Spinal cord (tissue), 10 donors: ENCODE results near the gene WDR44. TPM values are rescaled to one million over a fixed set of nuclear protein-coding genes. Genes with fewer than 3 reads are reported as not detected.

Experiments
- DNase-seq, 6 donors: peaks; one replicate each; pipeline versions ENCODE4 v3.0.0 to v3.0.0-alpha.2; 2013 to 2015; ENCODE audit warnings: low spot score in 6 of 6, low read depth in 4 of 6
- H3K27ac ChIP-seq: one replicate; pipeline ENCODE4 v1.5.1; 2013; ENCODE audit warnings: low read depth, low read length, control low read depth
- H3K27me3 ChIP-seq: one replicate; pipeline ENCODE4 v1.6.1; 2013; ENCODE audit warnings: low read length; ENCODE audit not compliant: control insufficient read depth, insufficient read depth
- H3K36me3 ChIP-seq: one replicate; pipeline ENCODE4 v1.6.1; 2013; ENCODE audit warnings: low read length; ENCODE audit not compliant: control insufficient read depth, insufficient read depth
- H3K4me1 ChIP-seq: one replicate; pipeline ENCODE4 v1.6.1; 2013; ENCODE audit warnings: low read length; ENCODE audit not compliant: control insufficient read depth, insufficient read depth
- H3K4me3 ChIP-seq: one replicate; pipeline ENCODE4 v1.5.1; 2013; ENCODE audit warnings: low read depth, low read length, control low read depth
- H3K9me3 ChIP-seq: one replicate; pipeline ENCODE4 v1.6.1; 2013; ENCODE audit warnings: low read length; ENCODE audit not compliant: control insufficient read depth, insufficient read depth
- WGBS: methylation state at CpG from one replicate; pipeline ENCODE4 v1.1.5; 2013; ENCODE audit warnings: missing lambda C conversion rate; ENCODE audit not compliant: insufficient coverage; 5-methylcytosine and 5-hydroxymethylcytosine counted together
- polyA plus RNA-seq, 2 donors: library from polyadenylated mRNA; unstranded; fragments of 120-200 nt; gene quantifications; one replicate each; pipeline ENCODE4 v1.2.1, GENCODE V29; 2013; ENCODE audit not compliant: insufficient read length in 2 of 2
- total RNA-seq, 2 donors: library from RNA; depleted of rRNA in 1 of 2; stranded (reverse); fragments of 120-200 nt in 1 of 2; fragments of >200 nt in 1 of 2; gene quantifications; one replicate each; pipeline versions ENCODE4 v1.2.3 to v1.2.4, GENCODE V29; 2013 to 2014
- donor health status: healthy.

The WDR44 gene
- total and polyA plus RNA-seq, 4 donors = 15.8 to 24.1 (median 19.3) TPM

- Histone ChIP-seq H3K4me3 (peak overlapping the region; percentile 84), H3K4me1 (no peaks in the 10 kb centered on the region), H3K9me3 (no peaks in the 10 kb centered on the region), H3K27me3 (no peaks in the 10 kb centered on the region), H3K27ac (peak overlapping the region; percentile 96), H3K36me3 (no peaks in the 10 kb centered on the region)
- DNase-seq = peak in 3 of 6 donors; percentile 7 to 41 (median 13)
- 29% methylated on average over 38 of the region's 51 CpGs for WGBS
These were observed 570 bp downstream of the WDR44 start for GRCh38 chrX:118346258-118347094.

DNA sequence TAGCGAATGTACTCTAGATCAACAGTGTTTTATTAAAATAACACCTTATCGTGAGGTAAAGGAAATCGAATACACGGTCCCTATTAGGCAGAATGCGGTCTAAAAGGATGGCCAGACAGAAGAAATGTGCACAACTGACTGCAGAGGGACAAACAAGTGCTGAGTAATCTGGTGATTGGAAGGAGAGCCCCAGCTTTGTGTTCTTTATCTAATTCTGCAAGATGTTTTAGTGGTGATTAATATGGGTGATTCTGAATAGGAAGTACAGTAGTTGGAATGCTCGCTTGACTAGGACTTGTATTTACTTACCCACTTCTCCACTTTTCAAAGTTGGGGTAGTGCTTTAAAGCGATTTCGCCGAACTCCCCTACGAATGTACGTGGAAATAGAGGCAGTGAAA is 1.2 kb downstream of the WDR44 start:
- no peaks in the 10 kb centered on the region for H3K27me3 ChIP-seq
- peak in 3 of 6 donors; percentile 9 to 37 (median 14) for DNase-seq
- peak overlapping the region; percentile 96 for H3K27ac ChIP-seq
- WGBS = 11% methylated on average over 4 of the region's 11 CpGs
- H3K36me3 ChIP-seq = no peaks in the 10 kb centered on the region
- no peaks in the 10 kb centered on the region for H3K9me3 ChIP-seq
- peak overlapping the region; percentile 84 for H3K4me3 ChIP-seq
- no peaks in the 10 kb centered on the region for H3K4me1 ChIP-seq

DNA sequence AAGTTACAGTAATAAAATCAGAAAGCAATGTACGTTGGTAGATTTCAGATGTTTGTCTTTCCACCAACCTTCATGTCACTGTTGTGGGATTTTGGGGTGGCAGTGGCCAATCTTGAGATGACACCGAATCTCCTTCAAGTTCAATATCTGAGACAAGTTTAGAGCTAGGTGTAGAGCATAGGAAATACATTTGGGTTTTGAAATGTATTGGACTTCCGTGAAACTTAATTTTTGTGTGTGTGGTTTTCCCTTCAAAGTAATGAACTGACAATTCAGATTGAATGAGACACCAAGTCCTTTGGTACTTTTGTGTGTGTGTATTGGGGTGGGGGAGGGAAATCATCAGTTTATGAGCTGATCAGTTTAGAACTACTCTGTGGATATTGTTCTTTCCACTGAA is 1.8 kb downstream of the WDR44 start:
- Histone ChIP-seq H3K4me1 (no peaks in the 10 kb centered on the region), H3K4me3 (peak overlapping the region; percentile 84), H3K9me3 (no peaks in the 10 kb centered on the region), H3K27me3 (no peaks in the 10 kb centered on the region), H3K36me3 (no peaks in the 10 kb centered on the region), H3K27ac (no peak overlapping the region)
- WGBS = 47% methylated on average over 2 of the region's 3 CpGs
- DNase-seq = no peak

DNA sequence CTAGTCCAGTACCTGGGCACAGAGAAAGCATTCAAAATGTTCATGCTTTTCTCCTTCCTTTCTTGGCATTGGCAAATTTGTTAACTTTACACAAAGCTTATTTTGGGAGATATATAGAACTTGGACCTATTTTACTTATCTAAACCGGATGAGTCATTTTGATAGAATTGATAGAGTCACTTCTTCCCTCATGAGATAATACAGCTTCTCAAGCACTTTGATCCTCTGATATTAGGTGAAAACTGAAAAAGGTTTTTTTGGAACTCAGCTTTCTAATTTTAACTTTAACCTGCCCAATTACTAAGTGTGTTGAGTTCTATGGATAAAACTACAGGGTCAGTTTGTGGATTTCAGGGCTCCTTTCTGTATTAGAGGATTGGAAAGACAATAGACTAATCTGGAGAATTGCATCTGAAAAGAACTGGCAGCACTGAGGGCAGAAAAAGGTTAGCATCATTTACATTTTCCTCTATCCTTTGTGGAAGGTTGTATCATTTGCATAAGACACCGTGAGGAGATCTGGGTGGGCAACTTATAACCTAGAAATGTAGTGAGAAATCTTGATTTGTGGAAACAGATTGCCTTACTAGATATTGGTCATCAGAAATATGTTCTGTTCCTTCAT is 2.4 kb downstream of the WDR44 start:
- Histone ChIP-seq H3K27me3 (no peaks in the 10 kb centered on the region), H3K36me3 (no peaks in the 10 kb centered on the region), H3K4me3 (no peak overlapping the region), H3K9me3 (no peaks in the 10 kb centered on the region), H3K27ac (no peak overlapping the region), H3K4me1 (no peaks in the 10 kb centered on the region)
- no peak for DNase-seq
- WGBS = no CpG with 5 or more reads among the region's 2 CpGs

DNA sequence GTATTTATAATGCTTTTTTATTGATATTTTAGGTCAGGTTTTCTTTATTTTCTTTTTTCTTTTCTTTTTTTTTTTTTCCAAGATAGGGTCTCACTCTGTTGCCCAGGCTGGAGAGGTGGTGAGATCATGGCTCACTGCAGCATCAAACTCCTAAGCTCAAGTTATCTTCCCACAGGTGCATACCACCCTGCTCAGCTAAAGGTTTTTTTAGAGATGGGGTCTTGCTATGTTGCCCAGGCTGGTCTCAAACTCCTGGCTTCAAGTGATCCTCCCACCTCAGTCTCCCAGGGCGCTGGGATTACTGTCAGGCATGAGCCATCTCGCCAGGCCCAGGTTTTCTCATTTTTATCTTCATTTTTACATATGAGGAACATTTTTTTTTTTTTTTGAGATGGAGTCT is 3.3 kb downstream of the WDR44 start:
- Histone ChIP-seq H3K9me3 (no peaks in the 10 kb centered on the region), H3K4me1 (no peaks in the 10 kb centered on the region), H3K27me3 (no peaks in the 10 kb centered on the region), H3K27ac (no peak overlapping the region), H3K36me3 (no peaks in the 10 kb centered on the region), H3K4me3 (no peak overlapping the region)
- no peak for DNase-seq
- WGBS = no CpG with 5 or more reads among the region's 2 CpGs

- Histone ChIP-seq H3K4me3 (no peak overlapping the region), H3K27ac (no peak overlapping the region), H3K4me1 (no peaks in the 10 kb centered on the region), H3K27me3 (no peaks in the 10 kb centered on the region), H3K36me3 (no peaks in the 10 kb centered on the region), H3K9me3 (no peaks in the 10 kb centered on the region)
- DNase-seq = no peak
- 29% methylated on average over 1 of the region's 6 CpGs for WGBS
These were observed 4.3 kb downstream of the WDR44 start for GRCh38 chrX:118350221-118350620.

DNA sequence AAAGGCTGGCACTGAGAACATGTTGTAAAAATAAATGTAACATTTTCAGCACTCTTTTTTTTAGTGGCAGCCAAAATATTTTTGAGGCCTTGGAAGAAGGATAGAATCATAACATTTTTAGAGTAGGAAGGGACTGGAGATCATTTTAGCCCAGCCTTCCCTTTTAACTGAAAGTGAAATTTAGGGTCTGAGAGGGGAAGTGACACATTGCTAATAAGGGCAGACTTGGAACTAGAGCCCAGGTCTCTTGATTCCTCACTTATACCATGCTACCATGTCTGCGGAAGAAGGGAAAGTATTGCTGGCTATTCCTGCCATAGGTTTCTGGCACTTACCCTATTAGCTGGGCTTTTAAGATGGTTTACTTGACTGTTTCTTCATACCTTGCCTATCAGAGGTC is 4.8 kb downstream of the WDR44 start:
- Histone ChIP-seq H3K36me3 (no peaks in the 10 kb centered on the region), H3K4me3 (no peak overlapping the region)
- WGBS = no CpG with 5 or more reads among the region's 1 CpG

DNA sequence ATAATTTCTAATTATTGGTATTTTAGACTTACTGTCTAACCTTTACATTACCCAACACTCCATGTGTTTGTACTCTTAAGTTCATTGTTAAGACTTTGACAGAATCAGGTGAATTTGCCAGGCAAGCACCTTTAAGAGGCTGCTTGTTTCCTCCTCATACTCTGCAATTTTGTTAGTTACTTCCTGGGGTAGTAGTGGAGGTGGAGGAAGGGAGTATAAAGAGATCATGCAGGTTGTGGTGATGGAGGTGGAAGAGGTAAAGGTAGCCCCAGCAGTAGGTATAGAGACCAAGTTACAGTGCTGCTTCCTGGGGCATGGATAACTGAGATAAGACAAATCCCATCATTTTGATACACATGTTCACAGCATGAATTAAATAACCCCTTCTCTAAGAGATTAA is 6.7 kb downstream of the WDR44 start:
- H3K36me3 ChIP-seq = no peaks in the 10 kb centered on the region
- H3K9me3 ChIP-seq = no peaks in the 10 kb centered on the region
- DNase-seq = no peak
- no peaks in the 10 kb centered on the region for H3K27me3 ChIP-seq
- H3K4me1 ChIP-seq = no peaks in the 10 kb centered on the region
- no peak overlapping the region for H3K4me3 ChIP-seq
- H3K27ac ChIP-seq = no peak overlapping the region

More for the DNA sequence above, 4.8 kb downstream of the WDR44 start:
- no peaks in the 10 kb centered on the region for H3K9me3 ChIP-seq
- no peaks in the 10 kb centered on the region for H3K4me1 ChIP-seq
- no peaks in the 10 kb centered on the region for H3K27me3 ChIP-seq
- no peak for DNase-seq
- no peak overlapping the region for H3K27ac ChIP-seq

- 58% methylated on average over 3 of the region's 4 CpGs for WGBS
- H3K4me1 ChIP-seq = no peaks in the 10 kb centered on the region
- H3K36me3 ChIP-seq = no peaks in the 10 kb centered on the region
- H3K4me3 ChIP-seq = no peak overlapping the region
- no peaks in the 10 kb centered on the region for H3K27me3 ChIP-seq
- no peak overlapping the region for H3K27ac ChIP-seq
- no peaks in the 10 kb centered on the region for H3K9me3 ChIP-seq
- DNase-seq = peak in 1 of 6 donors; percentile 7
These were observed 7.4 kb downstream of the WDR44 start for GRCh38 chrX:118353081-118353850.
